GM20000 (cell line): Measurements from ENCODE around the gene AGPAT2.
A peak's percentile ranks its signal among the peaks of the same experiment; 100 is the strongest.

ENCODE experiments used
- DNase-seq: peaks from one replicate; pipeline ENCODE4 v3.0.0; 2012; ENCODE audit warnings: low spot score
- TF ChIP-seq, protein P1 (sequence below): IDR thresholded peaks from 2 replicates; pipeline ENCODE4 v1.5.1; 2012; ENCODE audit warnings: mild to moderate bottlenecking, control low read depth; ENCODE audit errors: extremely low read depth, missing control alignments

The AGPAT2 gene

DNA sequence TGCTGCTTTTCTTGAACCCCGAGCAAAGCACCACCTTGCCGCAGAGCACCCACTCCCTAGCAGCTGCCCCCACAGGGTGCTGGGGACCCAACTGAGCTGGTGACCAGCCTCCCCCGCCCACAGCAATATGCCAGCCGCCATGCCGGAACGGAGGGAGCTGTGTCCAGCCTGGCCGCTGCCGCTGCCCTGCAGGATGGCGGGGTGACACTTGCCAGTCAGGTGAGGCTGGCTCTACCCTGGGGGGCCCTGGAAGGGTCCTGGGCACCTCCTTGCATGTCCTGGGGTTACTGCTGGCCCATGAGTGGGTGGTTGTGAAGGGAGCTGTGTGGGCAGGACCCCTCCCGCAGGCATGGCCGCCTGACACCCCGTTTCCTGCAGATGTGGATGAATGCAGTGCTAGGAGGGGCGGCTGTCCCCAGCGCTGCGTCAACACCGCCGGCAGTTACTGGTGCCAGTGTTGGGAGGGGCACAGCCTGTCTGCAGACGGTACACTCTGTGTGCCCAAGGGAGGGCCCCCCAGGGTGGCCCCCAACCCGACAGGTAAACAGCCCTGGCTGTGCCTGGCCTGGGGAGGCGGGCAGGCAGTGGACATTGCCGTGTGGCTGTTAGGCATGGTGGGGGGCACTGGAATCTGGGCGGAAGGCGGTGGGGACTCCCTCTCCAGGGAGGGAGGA, 17.3 kb downstream of the AGPAT2 start:
- TF ChIP-seq, protein P1, sequence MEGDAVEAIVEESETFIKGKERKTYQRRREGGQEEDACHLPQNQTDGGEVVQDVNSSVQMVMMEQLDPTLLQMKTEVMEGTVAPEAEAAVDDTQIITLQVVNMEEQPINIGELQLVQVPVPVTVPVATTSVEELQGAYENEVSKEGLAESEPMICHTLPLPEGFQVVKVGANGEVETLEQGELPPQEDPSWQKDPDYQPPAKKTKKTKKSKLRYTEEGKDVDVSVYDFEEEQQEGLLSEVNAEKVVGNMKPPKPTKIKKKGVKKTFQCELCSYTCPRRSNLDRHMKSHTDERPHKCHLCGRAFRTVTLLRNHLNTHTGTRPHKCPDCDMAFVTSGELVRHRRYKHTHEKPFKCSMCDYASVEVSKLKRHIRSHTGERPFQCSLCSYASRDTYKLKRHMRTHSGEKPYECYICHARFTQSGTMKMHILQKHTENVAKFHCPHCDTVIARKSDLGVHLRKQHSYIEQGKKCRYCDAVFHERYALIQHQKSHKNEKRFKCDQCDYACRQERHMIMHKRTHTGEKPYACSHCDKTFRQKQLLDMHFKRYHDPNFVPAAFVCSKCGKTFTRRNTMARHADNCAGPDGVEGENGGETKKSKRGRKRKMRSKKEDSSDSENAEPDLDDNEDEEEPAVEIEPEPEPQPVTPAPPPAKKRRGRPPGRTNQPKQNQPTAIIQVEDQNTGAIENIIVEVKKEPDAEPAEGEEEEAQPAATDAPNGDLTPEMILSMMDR = no peak
- DNase-seq = no peak

DNA sequence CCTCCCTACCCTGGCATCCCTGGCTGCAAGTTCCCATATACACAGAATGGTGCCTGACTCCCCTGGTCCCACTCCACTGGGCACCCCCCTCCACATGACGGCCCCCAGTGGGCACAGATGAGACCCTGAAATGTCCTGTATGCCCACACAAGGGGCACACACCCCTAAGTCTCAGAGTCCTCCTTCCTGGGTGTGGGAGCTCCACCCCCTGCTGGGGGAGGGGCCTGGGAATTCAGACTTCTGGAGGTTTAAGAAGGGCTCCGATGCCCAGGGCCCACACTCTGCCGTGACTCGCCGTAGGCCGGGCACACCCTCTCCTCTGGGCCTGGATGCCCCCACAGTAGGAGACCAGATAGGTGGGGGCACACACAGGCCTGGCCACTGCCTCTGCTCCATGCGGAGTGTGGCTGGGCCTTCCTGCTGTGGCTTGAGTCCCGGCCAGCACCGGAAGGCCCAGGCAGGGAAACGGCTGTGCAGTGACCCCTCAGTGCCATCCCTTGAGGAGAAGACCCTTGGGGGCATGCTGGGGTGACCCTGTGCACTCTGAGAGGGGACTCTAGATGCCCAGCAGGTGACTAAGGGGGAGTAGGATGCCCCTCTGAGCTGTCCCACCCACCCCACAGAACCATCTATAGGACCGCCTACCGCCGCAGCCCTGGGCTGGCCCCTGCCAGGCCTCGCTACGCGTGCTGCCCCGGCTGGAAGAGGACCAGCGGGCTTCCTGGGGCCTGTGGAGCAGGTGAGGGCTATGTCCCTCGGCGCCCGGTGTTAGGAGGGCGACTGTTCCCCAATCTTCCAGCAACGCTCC, 18.1 kb downstream of the AGPAT2 start:
- TF ChIP-seq, protein P1 = no peak
- no peak for DNase-seq

DNA sequence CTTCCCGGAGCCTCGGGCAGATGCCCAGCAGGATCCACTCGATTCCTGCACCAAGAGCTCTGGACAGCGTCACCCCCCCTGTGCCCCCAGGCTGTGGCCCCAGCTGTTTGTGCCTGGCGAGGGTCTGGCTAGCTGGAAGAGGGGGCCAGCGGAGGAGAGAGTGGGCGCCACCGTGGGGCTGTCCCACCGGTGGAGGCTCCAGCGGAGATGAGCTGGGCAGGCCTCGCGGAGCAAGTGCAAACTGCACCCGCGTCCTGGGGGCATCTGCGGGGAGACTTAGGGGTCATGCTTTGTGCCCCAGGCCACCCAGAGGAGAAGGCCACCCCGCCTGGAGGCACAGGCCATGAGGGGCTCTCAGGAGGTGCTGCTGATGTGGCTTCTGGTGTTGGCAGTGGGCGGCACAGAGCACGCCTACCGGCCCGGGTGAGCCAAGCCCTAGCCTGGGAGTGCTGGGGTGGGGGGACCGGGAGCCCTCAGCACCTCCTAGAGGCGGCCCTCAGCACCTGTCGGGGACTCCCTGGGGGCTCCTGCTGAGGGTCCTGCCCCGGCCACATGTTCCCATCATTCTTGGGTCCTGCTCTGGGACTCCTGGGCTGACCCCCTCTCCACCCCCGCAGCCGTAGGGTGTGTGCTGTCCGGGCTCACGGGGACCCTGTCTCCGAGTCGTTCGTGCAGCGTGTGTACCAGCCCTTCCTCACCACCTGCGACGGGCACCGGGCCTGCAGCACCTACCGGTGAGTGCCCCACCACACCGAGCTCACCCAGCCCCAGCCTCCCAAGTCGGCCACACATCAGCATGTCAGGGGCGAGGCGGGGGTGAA, 19.1 kb downstream of the AGPAT2 start:
- TF ChIP-seq, protein P1 = no peak
- DNase-seq = no peak

DNA sequence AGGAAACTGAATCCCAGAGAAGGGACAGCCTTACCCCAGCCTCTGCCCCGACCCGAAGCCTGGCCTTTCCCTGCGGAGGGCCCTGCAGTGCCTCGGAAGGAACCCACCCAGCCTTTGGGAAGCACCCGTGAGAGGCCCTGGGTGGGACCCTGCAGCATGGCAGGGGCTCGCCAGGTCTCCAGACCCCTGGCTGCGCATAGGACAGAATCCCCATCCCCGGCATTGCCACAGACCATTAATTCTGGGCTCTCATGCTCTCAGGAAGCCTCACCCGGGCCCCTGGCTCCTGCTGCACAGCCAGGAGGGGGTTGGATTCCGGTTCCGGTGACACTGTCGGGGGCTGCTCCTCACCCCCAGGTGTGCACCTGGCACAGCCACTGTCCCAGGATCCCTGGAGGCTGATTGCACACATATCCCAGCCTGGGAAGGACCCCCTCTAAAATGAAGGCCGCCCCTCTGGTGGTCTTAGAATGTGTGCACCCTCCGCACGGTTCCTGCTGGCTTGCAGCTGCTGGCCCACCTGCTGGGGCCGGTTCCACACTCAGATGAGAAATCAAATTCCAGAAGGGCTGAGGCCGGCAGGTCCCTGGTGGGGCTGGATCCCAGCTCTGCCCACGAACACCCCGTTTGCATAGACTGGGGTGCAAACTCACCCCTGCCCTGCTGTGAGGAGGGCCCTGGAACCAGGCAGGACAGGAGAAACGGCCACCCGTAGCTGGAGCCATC, 19.9 kb downstream of the AGPAT2 start:
- TF ChIP-seq, protein P1 = no peak
- DNase-seq = no peak

DNA sequence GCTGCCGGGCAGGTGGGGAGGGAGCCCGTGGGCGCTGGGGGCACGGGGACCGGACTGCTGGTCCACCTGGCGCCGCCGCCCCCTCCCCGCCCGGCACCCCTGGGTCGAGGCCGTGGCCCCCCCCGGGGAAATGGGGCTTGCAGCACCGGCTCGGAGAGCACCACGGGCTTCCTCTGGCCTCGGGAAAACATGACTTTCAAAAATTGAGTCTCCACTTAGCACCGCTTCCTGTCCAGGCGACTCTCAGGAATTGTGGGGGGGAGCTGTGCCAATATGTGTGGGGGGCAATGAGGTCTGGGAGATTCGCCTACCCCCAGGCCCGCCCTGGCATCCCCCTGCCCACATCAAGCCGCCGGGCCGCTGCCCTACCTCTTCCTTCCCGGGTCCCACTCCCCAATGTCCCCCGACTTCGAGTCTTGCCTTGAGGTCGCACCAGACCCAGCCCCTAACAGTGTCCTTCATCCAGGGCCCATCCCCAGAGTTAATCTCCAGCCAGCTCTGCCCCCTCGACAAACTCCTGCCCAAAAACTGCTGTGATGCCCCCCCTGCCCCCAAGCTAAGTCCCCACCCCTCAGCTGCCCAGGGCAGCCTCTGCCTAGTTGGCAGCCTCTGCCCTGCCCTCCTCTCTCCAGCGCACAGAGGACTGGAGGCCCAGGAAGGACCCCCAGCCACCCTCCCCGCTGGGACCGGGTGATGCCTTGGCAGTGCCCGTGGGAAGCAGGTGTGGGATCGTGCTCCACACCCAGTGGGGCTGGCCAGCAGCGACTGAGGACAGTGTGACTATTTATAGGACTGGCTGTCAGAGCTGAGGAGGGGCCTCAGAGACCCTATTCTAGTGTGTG, 20.7 kb downstream of the AGPAT2 start:
- DNase-seq = no peak
- TF ChIP-seq, protein P1 = no peak

DNA sequence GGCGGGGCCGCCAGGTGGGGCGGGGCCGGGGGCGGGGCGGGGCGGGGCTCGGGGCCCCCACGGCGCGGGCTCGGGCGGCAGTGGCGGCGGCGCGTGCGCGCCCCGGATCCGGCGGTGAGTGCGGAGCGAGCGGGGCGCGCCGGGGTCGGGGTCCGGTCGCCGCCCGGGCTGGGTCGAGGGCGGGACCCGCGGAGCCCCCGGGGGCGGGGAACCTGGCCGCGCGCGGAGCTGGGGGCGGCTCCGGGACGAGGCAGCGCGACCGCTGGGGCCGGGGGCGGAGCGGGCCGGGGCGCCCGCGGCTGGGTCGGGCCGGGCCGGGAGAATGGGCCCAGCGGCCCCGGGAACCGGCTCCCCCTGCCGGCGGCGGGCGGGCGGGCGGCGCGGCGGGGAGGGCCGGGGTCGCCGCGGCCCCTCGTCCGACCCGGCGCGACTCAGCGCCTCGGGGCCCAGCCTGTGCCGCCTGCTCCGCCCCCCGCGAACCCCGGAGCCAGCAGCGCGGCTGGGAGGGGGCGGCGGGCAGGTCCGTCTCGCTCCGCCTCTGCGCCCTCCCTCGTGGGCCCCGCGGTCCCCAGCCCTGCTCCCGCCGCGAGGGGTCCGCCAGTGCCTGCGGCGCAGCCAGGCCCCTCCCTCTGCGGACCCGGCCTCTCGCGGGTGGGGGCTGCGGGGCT, 21.4 kb downstream of the AGPAT2 start:
- TF ChIP-seq, protein P1 = no peak

More for the DNA sequence above, 21.4 kb downstream of the AGPAT2 start:
- DNase-seq = peak; percentile 77
